PFSK-1 (cell line): ENCODE results near the gene STIM1.

Source experiments
- POLR2AphosphoS5 ChIP-seq: IDR thresholded peaks from 2 replicates; pipeline ENCODE4 v1.6.1; 2012; ENCODE audit warnings: low read depth, mild to moderate bottlenecking, control low read depth, low read length, moderate library complexity
- REST ChIP-seq, 2 experiments: IDR thresholded peaks; 2 replicates each; pipeline versions ENCODE4 v1.6.1 to v1.8.0; 2011 to 2012; ENCODE audit warnings: low read depth in 2 of 2, low read length in 2 of 2, control low read depth in 1 of 2, inconsistent platforms in 1 of 2, mild to moderate bottlenecking in 1 of 2, moderate library complexity in 1 of 2; ENCODE audit not compliant: insufficient read depth in 1 of 2
- TAF1 ChIP-seq: IDR thresholded peaks from 2 replicates; pipeline ENCODE4 v1.6.1; 2012; ENCODE audit warnings: low read length, control low read depth, borderline replicate concordance; ENCODE audit not compliant: insufficient read depth

DNA sequence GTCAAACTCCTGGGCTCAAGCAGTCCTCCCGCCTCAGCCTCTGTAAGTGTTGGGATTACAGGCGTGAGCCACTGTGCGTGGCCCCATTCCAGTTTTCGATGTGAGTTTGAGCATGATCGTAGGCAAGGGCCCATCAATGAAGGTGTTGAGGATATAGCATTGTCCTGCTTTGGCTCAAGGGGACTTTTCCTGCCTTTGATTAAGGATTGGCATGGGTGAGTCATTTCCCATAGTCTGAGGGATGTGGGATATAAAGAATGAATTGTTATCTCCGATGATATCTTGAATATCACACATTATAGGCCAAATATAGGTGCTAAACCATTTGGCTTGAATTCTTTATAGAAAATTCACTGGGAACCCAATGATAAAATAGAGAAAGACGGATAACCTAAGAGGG is 30.4 kb downstream of the STIM1 start:
- TF ChIP-seq POLR2AphosphoS5, result no peak
- TF ChIP-seq REST (IDR thresholded peaks at IDR 0.05; ENCODE audit: insufficient read depth in 1 of 2, low read depth in 2 of 2, low read length in 2 of 2), result no peak
- no peak for TF ChIP-seq TAF1
